H1 (cell line): ENCODE results near the gene ASIC1. TPM values are rescaled to one million over a fixed set of nuclear protein-coding genes. Genes with fewer than 3 reads are reported as not detected.
A peak's percentile ranks its signal among the peaks of the same experiment; 100 is the strongest.

ENCODE experiments used
- CTCF ChIA-PET: fragments of 300-600 bp; sonication (Branson Sonifier 250); formaldehyde crosslinking; loops from one replicate; lab custom pipeline; 2021; ENCODE audit not compliant: partially characterized antibody; lab: Charles Lee
- POLR2A ChIA-PET: fragments of 300-600 bp; sonication (Branson Sonifier 250); formaldehyde crosslinking; loops from one replicate; lab custom pipeline; 2021; ENCODE audit warnings: inconsistent platforms; ENCODE audit not compliant: partially characterized antibody; lab: Charles Lee
- DNase-seq, 2 experiments: peaks; one replicate each; pipeline versions ENCODE4 v3.0.0 to v3.0.0-alpha.2; 2010 to 2022; ENCODE audit warnings: low spot score in 2 of 2, low read depth in 1 of 2, mixed read lengths in 1 of 2
- FAIRE-seq: peaks from 2 replicates; lab custom pipeline; 2011; peaks lifted over from hg19 to GRCh38; lab: Jason Lieb, UNC
- H2AFZ ChIP-seq: 2 replicates; pipeline ENCODE4 v1.8.1; 2012; ENCODE audit warnings: low read length, inconsistent platforms
- H2AK5ac ChIP-seq: 2 replicates; pipeline ENCODE4 v1.6.1; 2013; ENCODE audit warnings: low read depth, low read length
- H2BK120ac ChIP-seq: replicated peaks from 2 replicates; pipeline ENCODE3; 2013; ENCODE audit warnings: low read depth, low read length, inconsistent platforms
- H2BK12ac ChIP-seq: 2 replicates; pipeline ENCODE4 v1.6.1; 2013; ENCODE audit warnings: low read depth, low read length
- H2BK15ac ChIP-seq: 2 replicates; pipeline ENCODE4 v1.6.1; 2013; ENCODE audit warnings: low read length
- H2BK20ac ChIP-seq: 2 replicates; pipeline ENCODE4 v1.6.1; 2013; ENCODE audit warnings: low read length
- H2BK5ac ChIP-seq: 2 replicates; pipeline ENCODE4 v1.6.1; 2013; ENCODE audit warnings: low read depth, low read length
- H3K14ac ChIP-seq: 2 replicates; pipeline ENCODE4 v1.6.1; 2013; ENCODE audit warnings: inconsistent platforms; ENCODE audit not compliant: insufficient read length
- H3K18ac ChIP-seq: 2 replicates; pipeline ENCODE4 v1.6.1; 2013; ENCODE audit warnings: low read length; ENCODE audit errors: extremely low read depth
- H3K23ac ChIP-seq: 2 replicates; pipeline ENCODE4 v1.6.1; 2013; ENCODE audit warnings: inconsistent platforms; ENCODE audit not compliant: insufficient read length
- H3K23me2 ChIP-seq: 2 replicates; pipeline ENCODE4 v1.6.1; 2013; ENCODE audit warnings: low read depth, low read length
- H3K27ac ChIP-seq: 2 replicates; pipeline ENCODE4 v1.6.1; 2011; ENCODE audit warnings: low read depth, low read length, inconsistent platforms
- H3K27me3 ChIP-seq, 4 experiments: replicated peaks in 1 of 4; 1 replicate in 1 of 4; 2 replicates in 3 of 4; pipeline versions ENCODE4 v1.6.1 to v1.8.1; 2011 to 2013; ENCODE audit warnings: low read length in 3 of 4, mild to moderate bottlenecking in 3 of 4, inconsistent platforms in 2 of 4, mixed read lengths in 2 of 4, moderate library complexity in 1 of 4; ENCODE audit not compliant: control insufficient read depth in 3 of 4, insufficient read depth in 3 of 4; ENCODE audit errors: extremely low read depth in 1 of 4
- H3K36me3 ChIP-seq, 4 experiments: 2 replicates each; pipeline versions ENCODE4 v1.6.1 to v1.8.1; 2011 to 2013; ENCODE audit warnings: mild to moderate bottlenecking in 4 of 4, low read length in 3 of 4, moderate library complexity in 2 of 4, control low read depth in 1 of 4, inconsistent platforms in 1 of 4; ENCODE audit not compliant: insufficient read depth in 4 of 4, control insufficient read depth in 2 of 4
- H3K4ac ChIP-seq: replicated peaks from 2 replicates; pipeline ENCODE3; 2013; ENCODE audit warnings: low read length, low read depth, mixed read lengths, inconsistent platforms; ENCODE audit not compliant: insufficient read length
- H3K4me1 ChIP-seq, 4 experiments: replicated peaks in 1 of 4; 1 replicate in 1 of 4; 2 replicates in 3 of 4; pipeline versions ENCODE4 v1.6.1 to v1.8.1; 2011 to 2013; ENCODE audit warnings: low read length in 3 of 4, inconsistent platforms in 2 of 4, mixed read lengths in 1 of 4; ENCODE audit not compliant: insufficient read depth in 4 of 4, control insufficient read depth in 3 of 4
- H3K4me2 ChIP-seq, 2 experiments: 2 replicates each; pipeline versions ENCODE4 v1.6.1 to v1.8.1; 2011 to 2013; ENCODE audit warnings: low read depth in 2 of 2, low read length in 2 of 2, control low read depth in 1 of 2, inconsistent platforms in 1 of 2, mild to moderate bottlenecking in 1 of 2; ENCODE audit not compliant: insufficient read depth in 1 of 2
- H3K4me3 ChIP-seq, 4 experiments: fragments of 200-600, 300-600 bp in 1 of 4; sonication (generic), shearing (Covaris generic), sonication (Bioruptor Twin) in 1 of 4; 2 replicates each; pipeline versions ENCODE4 v1.5.1 to v1.8.1; 2011 to 2016; ENCODE audit warnings: low read length in 4 of 4, low read depth in 3 of 4, control low read depth in 2 of 4, inconsistent platforms in 2 of 4, mild to moderate bottlenecking in 2 of 4, mixed read lengths in 1 of 4, moderate library complexity in 1 of 4; ENCODE audit not compliant: insufficient read depth in 2 of 4; ENCODE audit errors: extremely low read depth in 1 of 4
- H3K56ac ChIP-seq: replicated peaks from 2 replicates; pipeline ENCODE3; 2013; ENCODE audit warnings: low read depth, mild to moderate bottlenecking, mixed read lengths, low read length, inconsistent platforms; ENCODE audit not compliant: insufficient read length
- H3K79me1 ChIP-seq: 2 replicates; pipeline ENCODE4 v1.6.1; 2013; ENCODE audit warnings: low read depth, low read length, control low read depth
- H3K79me2 ChIP-seq, 2 experiments: 2 replicates each; pipeline versions ENCODE4 v1.6.1 to v1.8.1; 2012 to 2013; ENCODE audit warnings: low read length in 2 of 2, mild to moderate bottlenecking in 2 of 2, inconsistent platforms in 1 of 2; ENCODE audit not compliant: insufficient read depth in 2 of 2, control insufficient read depth in 1 of 2
- H3K9ac ChIP-seq, 4 experiments: replicated peaks in 1 of 4; 1 replicate in 1 of 4; 2 replicates in 3 of 4; pipeline versions ENCODE4 v1.6.1 to v1.8.1; 2011 to 2013; ENCODE audit warnings: low read depth in 3 of 4, low read length in 3 of 4, control low read depth in 2 of 4, mild to moderate bottlenecking in 2 of 4, moderate library complexity in 2 of 4, inconsistent platforms in 1 of 4; ENCODE audit errors: extremely low read depth in 1 of 4
- H3K9me3 ChIP-seq, 2 experiments: 2 replicates each; pipeline versions ENCODE4 v1.6.1 to v1.8.1; 2012 to 2013; ENCODE audit warnings: mild to moderate bottlenecking in 2 of 2, moderate library complexity in 2 of 2, control low read depth in 1 of 2, inconsistent platforms in 1 of 2, low read depth in 1 of 2, low read length in 1 of 2, mixed read lengths in 1 of 2; ENCODE audit not compliant: insufficient read depth in 2 of 2
- H4K20me1 ChIP-seq, 2 experiments: replicated peaks in 1 of 2; 2 replicates each; pipeline versions ENCODE3 to v1.8.1; 2011 to 2013; ENCODE audit warnings: inconsistent platforms in 2 of 2, low read length in 2 of 2, mild to moderate bottlenecking in 1 of 2; ENCODE audit not compliant: insufficient read depth in 2 of 2, control insufficient read depth in 1 of 2
- H4K5ac ChIP-seq: 2 replicates; pipeline ENCODE4 v1.6.1; 2013; ENCODE audit warnings: low read length, low read depth, mixed read lengths, inconsistent platforms; ENCODE audit not compliant: insufficient read length
- H4K8ac ChIP-seq: 2 replicates; pipeline ENCODE4 v1.8.0; 2013; ENCODE audit warnings: mild to moderate bottlenecking, moderate library complexity, low read length, inconsistent platforms; ENCODE audit not compliant: insufficient read depth; ENCODE audit errors: extremely low read depth
- H4K91ac ChIP-seq: replicated peaks from 2 replicates; pipeline ENCODE3; 2013; ENCODE audit warnings: low read length, mixed read lengths, inconsistent platforms; ENCODE audit not compliant: insufficient read length
- CTCF ChIP-seq, 3 experiments: IDR thresholded peaks; 1 replicate in 2 of 3; 2 replicates in 1 of 3; pipeline versions ENCODE4 v1.5.1 to v1.6.1; 2011; ENCODE audit warnings: low read length in 3 of 3, mild to moderate bottlenecking in 3 of 3, inconsistent platforms in 2 of 3, low read depth in 1 of 3, moderate library complexity in 1 of 3; ENCODE audit not compliant: insufficient read depth in 1 of 3; ENCODE audit errors: control extremely low read depth in 1 of 3
- FOSL1 ChIP-seq: IDR thresholded peaks from 2 replicates; pipeline ENCODE4 v1.6.1; 2011; ENCODE audit warnings: mild to moderate bottlenecking, low read depth, low read length, moderate library complexity; ENCODE audit not compliant: insufficient read depth
- JUND ChIP-seq: IDR thresholded peaks from 2 replicates; pipeline ENCODE4 v1.6.1; 2011; ENCODE audit warnings: mild to moderate bottlenecking, improper control_type of control experiment, low read length
- KDM4A ChIP-seq: IDR thresholded peaks from one replicate; pipeline ENCODE4 v1.7.1; 2012; ENCODE audit warnings: low read depth, mild to moderate bottlenecking, moderate library complexity, low read length, inconsistent platforms; ENCODE audit not compliant: severe bottlenecking
- POLR2AphosphoS5 ChIP-seq: IDR thresholded peaks from 2 replicates; pipeline ENCODE4 v1.6.1; 2011; ENCODE audit warnings: low read depth, low read length
- RAD21 ChIP-seq, 2 experiments: IDR thresholded peaks in 1 of 2; conservative IDR thresholded peaks in 1 of 2; 2 replicates each; pipeline ENCODE4 v1.6.1; 2011; ENCODE audit warnings: low read depth in 2 of 2, low read length in 2 of 2, improper control_type of control experiment in 1 of 2, inconsistent platforms in 1 of 2, mild to moderate bottlenecking in 1 of 2, moderate library complexity in 1 of 2
- SP2 ChIP-seq: IDR thresholded peaks from 2 replicates; pipeline ENCODE4 v1.6.1; 2012; ENCODE audit warnings: mild to moderate bottlenecking, low read length, inconsistent platforms
- SRF ChIP-seq: IDR thresholded peaks from 2 replicates; pipeline ENCODE4 v1.6.1; 2011; ENCODE audit warnings: mild to moderate bottlenecking, low read depth, low read length, moderate library complexity
- SUZ12 ChIP-seq: fragments of 200-600 bp; sonication (generic); IDR thresholded peaks from 2 replicates; pipeline ENCODE4 v1.6.1; 2012; ENCODE audit warnings: mild to moderate bottlenecking, inconsistent platforms, low read length, moderate library complexity, mixed read lengths
- WGBS, 2 experiments: shearing (Covaris generic) in 1 of 2; methylation state at CpG; one replicate each; pipeline versions ENCODE4 v1.1.6 to v1.1.7; 2013 to 2015; ENCODE audit warnings: low lambda C conversion rate in 2 of 2, mixed read lengths in 2 of 2, inconsistent platforms in 1 of 2, low coverage in 1 of 2, missing lambda C conversion rate in 1 of 2; ENCODE audit not compliant: insufficient replicate concordance in 2 of 2, insufficient coverage in 1 of 2, insufficient read length in 1 of 2; ENCODE audit errors: extremely low coverage in 1 of 2, missing lambda C conversion rate in 1 of 2; 5-methylcytosine and 5-hydroxymethylcytosine counted together
- polyA plus RNA-seq, 7 experiments: library from polyadenylated mRNA; depleted of rRNA in 3 of 7; stranded (reverse) in 5 of 7; unstranded in 2 of 7; fragments of >200 nt in 5 of 7; fragments of 200-250 nt in 2 of 7; gene quantifications; 1 replicate in 5 of 7; 2 replicates in 1 of 7; 4 replicates in 1 of 7; pipeline versions ENCODE4 v1.2.1 to v1.2.3, GENCODE V29; 2011 to 2013; ENCODE audit warnings: missing spikeins in 2 of 7, mixed read lengths in 2 of 7
- total RNA-seq: library from RNA; stranded (reverse); fragmentation: NEBNext Ultra II Directional; extraction: Animal tissue kit (Norgen Biotek cat#: 25700); gene quantifications from 2 replicates; pipeline ENCODE4 v1.2.1, GENCODE V29; 2021

ASIC1 gene
- total and polyA plus RNA-seq, 2 of the 8 experiments (the other 6 are each of a cell fraction or from before 2014, with no cell fraction given) = 2.4 to 4.4 TPM

GRCh38 chr12:50132505-50133135 lies 75.2 kb downstream of the ASIC1 start:
- Histone ChIP-seq H3K4ac (no peak overlapping the region), H3K14ac (no peak overlapping the region), H2BK5ac (no peak overlapping the region), H3K23ac (no peak overlapping the region), H3K27me3 (no peaks in the 10 kb centered on the region), H4K20me1 (peaks cover 0 to 3% of the 10 kb centered on the region in 2 experiments), H3K18ac (no peak overlapping the region), H3K4me1 (no peaks in the 10 kb centered on the region), H3K4me3 (no peak overlapping the region), H4K91ac (no peak overlapping the region), H3K56ac (no peak overlapping the region), H2AFZ (no peak overlapping the region), H3K79me1 (no peaks in the 10 kb centered on the region; the same call in 1 of the 2 replicates), H2BK120ac (no peak overlapping the region), H2BK20ac (no peak overlapping the region), H3K36me3 (peaks cover 23 to 67% (median 51%) of the 10 kb centered on the region in 4 experiments), H3K9ac (no peak overlapping the region), H4K5ac (no peak overlapping the region), H2BK12ac (no peak overlapping the region), H2AK5ac (no peak overlapping the region), H3K9me3 (no peaks in the 10 kb centered on the region), H3K79me2 (no peaks in the 10 kb centered on the region), H3K23me2 (peaks cover 2% of the 10 kb centered on the region; the same call in 1 of the 2 replicates), H3K27ac (no peak overlapping the region), H2BK15ac (no peak overlapping the region), H3K4me2 (no peak overlapping the region), H4K8ac (no peak overlapping the region)
- WGBS, 2 experiments = 96% methylated on average over 2 of the region's 2 CpGs; no CpG with 5 or more reads in 1 of the 2 experiments
- DNase-seq (no peak), FAIRE-seq (no peak)
- ChIA-PET CTCF (interaction anchor here (0.6 to 4.2 kb wide), 28 partner anchors 9 to 298 kb away, joined by 3 to 38 read pairs (median 4); partner anchors contain the start of genes CERS5, COX14 and GPD1), POLR2A (interaction anchor here (0.7 to 2.4 kb wide), 10 partner anchors 10 to 180 kb away, joined by 3 to 6 read pairs (median 4); partner anchors contain the start of genes COX14 and SMARCD1)
- TF ChIP-seq JUND (no peak), FOSL1 (no peak), KDM4A (no peak), RAD21 (IDR thresholded peaks at IDR 0.05 in 1 of 2, conservative IDR thresholded peaks at IDR 0.05 in 1 of 2; ENCODE audit: low read depth in 2 of 2, low read length in 2 of 2) (peak; percentile 49 to 56; a peak in 3 of 4 replicates), CTCF (IDR thresholded peaks at IDR 0.05; ENCODE audit: control extremely low read depth in 1 of 3, insufficient read depth in 1 of 3, low read depth in 1 of 3, low read length in 3 of 3) (peak in 2 of 3 experiments; percentile 33 to 38; a peak in 2 of 4 replicates), SRF (no peak), SUZ12 (no peak), POLR2AphosphoS5 (no peak), SP2 (no peak)
